ENCODE data around the gene ACYP2.

ACYP2 gene

GRCh38 chr2:54239427-54239826, 124.0 kb downstream of the ACYP2 start:
- Histone ChIP-seq H3K9me3 (ENCODE audit: control insufficient read depth, low read length) (no peaks in the 10 kb centered on the region), H3K36me3 (ENCODE audit: control insufficient read depth, insufficient read depth, low read length) (no peaks in the 10 kb centered on the region), H3K27me3 (replicated peaks; ENCODE audit: control insufficient read depth, insufficient read depth, low read length, poor library complexity, severe bottlenecking) (no peaks in the 10 kb centered on the region), H3K27ac (ENCODE audit: insufficient read depth, low read length, poor library complexity, severe bottlenecking) (no peak overlapping the region), H3K4me1 (ENCODE audit: control insufficient read depth, insufficient read depth, low read length, poor library complexity, severe bottlenecking) (no peaks in the 10 kb centered on the region), H3K4me3 (ENCODE audit: insufficient read depth, low read depth, low read length, poor library complexity, severe bottlenecking) (no peak overlapping the region)
- DNase-seq = no peak

- H3K4me3 ChIP-seq (ENCODE audit: insufficient read depth, low read depth, low read length, poor library complexity, severe bottlenecking) = no peak overlapping the region
- H3K4me1 ChIP-seq (ENCODE audit: control insufficient read depth, insufficient read depth, low read length, poor library complexity, severe bottlenecking) = no peaks in the 10 kb centered on the region
- no peaks in the 10 kb centered on the region for H3K9me3 ChIP-seq (ENCODE audit: control insufficient read depth, low read length)
- H3K27ac ChIP-seq (ENCODE audit: insufficient read depth, low read length, poor library complexity, severe bottlenecking) = no peak overlapping the region
- H3K36me3 ChIP-seq (ENCODE audit: control insufficient read depth, insufficient read depth, low read length) = no peaks in the 10 kb centered on the region
- DNase-seq = no peak
- H3K27me3 ChIP-seq (replicated peaks; ENCODE audit: control insufficient read depth, insufficient read depth, low read length, poor library complexity, severe bottlenecking) = no peaks in the 10 kb centered on the region
Measured at GRCh38 chr2:54240515-54241469, 125.4 kb downstream of the ACYP2 start.

- Histone ChIP-seq H3K27me3 (replicated peaks; ENCODE audit: control insufficient read depth, insufficient read depth, low read length, poor library complexity, severe bottlenecking) (no peaks in the 10 kb centered on the region), H3K9me3 (ENCODE audit: control insufficient read depth, low read length) (no peaks in the 10 kb centered on the region), H3K27ac (ENCODE audit: insufficient read depth, low read length, poor library complexity, severe bottlenecking) (no peak overlapping the region), H3K36me3 (ENCODE audit: control insufficient read depth, insufficient read depth, low read length) (no peaks in the 10 kb centered on the region), H3K4me3 (ENCODE audit: insufficient read depth, low read depth, low read length, poor library complexity, severe bottlenecking) (no peak overlapping the region), H3K4me1 (ENCODE audit: control insufficient read depth, insufficient read depth, low read length, poor library complexity, severe bottlenecking) (no peaks in the 10 kb centered on the region)
- DNase-seq = no peak
Measured at GRCh38 chr2:54247115-54247514, 131.7 kb downstream of the ACYP2 start.

GRCh38 chr2:54249629-54250028, 134.2 kb downstream of the ACYP2 start:
- Histone ChIP-seq H3K9me3 (ENCODE audit: control insufficient read depth, low read length) (no peaks in the 10 kb centered on the region), H3K4me3 (ENCODE audit: insufficient read depth, low read depth, low read length, poor library complexity, severe bottlenecking) (no peak overlapping the region), H3K27me3 (replicated peaks; ENCODE audit: control insufficient read depth, insufficient read depth, low read length, poor library complexity, severe bottlenecking) (no peaks in the 10 kb centered on the region), H3K27ac (ENCODE audit: insufficient read depth, low read length, poor library complexity, severe bottlenecking) (no peak overlapping the region), H3K4me1 (ENCODE audit: control insufficient read depth, insufficient read depth, low read length, poor library complexity, severe bottlenecking) (no peaks in the 10 kb centered on the region), H3K36me3 (ENCODE audit: control insufficient read depth, insufficient read depth, low read length) (no peaks in the 10 kb centered on the region)
- DNase-seq = no peak

GRCh38 chr2:54254180-54254579, 138.8 kb downstream of the ACYP2 start:
- Histone ChIP-seq H3K4me3 (ENCODE audit: insufficient read depth, low read depth, low read length, poor library complexity, severe bottlenecking) (no peak overlapping the region), H3K9me3 (ENCODE audit: control insufficient read depth, low read length) (no peaks in the 10 kb centered on the region)

DNA sequence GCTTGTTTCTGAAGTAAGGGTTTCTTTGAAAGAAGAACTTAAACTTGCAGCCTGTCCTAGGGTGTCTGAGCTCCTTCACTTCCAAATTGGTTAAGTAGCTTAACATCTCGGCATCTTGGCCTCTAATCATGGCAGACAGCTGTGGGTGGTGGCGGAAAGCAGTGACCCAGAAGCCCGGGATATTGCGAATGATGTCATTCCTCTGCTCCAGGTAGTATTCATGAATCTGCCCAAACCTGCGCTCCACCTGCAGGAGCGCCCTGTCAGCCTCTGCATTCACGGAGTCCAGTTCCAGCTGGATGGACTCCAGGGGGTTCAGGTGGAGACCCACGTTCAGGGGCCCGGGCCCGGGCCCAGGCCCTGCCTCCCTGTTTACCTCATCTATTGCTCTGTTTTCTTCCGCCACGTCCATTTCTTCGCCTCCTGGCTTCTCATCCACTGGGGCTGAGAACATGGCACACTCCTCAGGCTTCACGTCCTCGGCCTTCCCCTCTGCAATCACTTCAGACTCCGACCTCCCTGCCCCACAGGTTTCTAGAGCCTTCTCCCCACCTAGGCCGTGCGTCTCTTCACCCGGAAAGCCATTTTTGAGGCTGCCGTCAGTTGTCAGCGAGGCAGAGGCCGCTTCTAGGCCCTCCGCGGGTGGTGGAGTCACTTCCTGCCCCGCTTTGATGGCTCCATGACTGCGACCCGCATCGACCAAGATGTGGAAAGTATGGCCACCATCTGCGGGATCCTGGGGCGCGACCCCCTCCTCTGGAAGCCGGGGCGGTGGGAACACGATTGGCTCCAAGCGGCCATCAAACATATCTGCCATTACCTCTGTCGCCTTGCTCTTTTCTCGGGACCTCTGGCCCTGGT, 140.0 kb downstream of the ACYP2 start:
- no peaks in the 10 kb centered on the region for H3K4me1 ChIP-seq (ENCODE audit: control insufficient read depth, insufficient read depth, low read length, poor library complexity, severe bottlenecking)
- no peaks in the 10 kb centered on the region for H3K36me3 ChIP-seq (ENCODE audit: control insufficient read depth, insufficient read depth, low read length)
- H3K4me3 ChIP-seq (ENCODE audit: insufficient read depth, low read depth, low read length, poor library complexity, severe bottlenecking) = no peak overlapping the region
- no peaks in the 10 kb centered on the region for H3K9me3 ChIP-seq (ENCODE audit: control insufficient read depth, low read length)
- no peak for DNase-seq
- H3K27ac ChIP-seq (ENCODE audit: insufficient read depth, low read length, poor library complexity, severe bottlenecking) = no peak overlapping the region
- no peaks in the 10 kb centered on the region for H3K27me3 ChIP-seq (replicated peaks; ENCODE audit: control insufficient read depth, insufficient read depth, low read length, poor library complexity, severe bottlenecking)

More at GRCh38 chr2:54254180-54254579, 138.8 kb downstream of the ACYP2 start:
- no peak overlapping the region for H3K27ac ChIP-seq (ENCODE audit: insufficient read depth, low read length, poor library complexity, severe bottlenecking)
- no peaks in the 10 kb centered on the region for H3K4me1 ChIP-seq (ENCODE audit: control insufficient read depth, insufficient read depth, low read length, poor library complexity, severe bottlenecking)
- no peaks in the 10 kb centered on the region for H3K36me3 ChIP-seq (ENCODE audit: control insufficient read depth, insufficient read depth, low read length)
- no peaks in the 10 kb centered on the region for H3K27me3 ChIP-seq (replicated peaks; ENCODE audit: control insufficient read depth, insufficient read depth, low read length, poor library complexity, severe bottlenecking)
- DNase-seq = no peak

DNA sequence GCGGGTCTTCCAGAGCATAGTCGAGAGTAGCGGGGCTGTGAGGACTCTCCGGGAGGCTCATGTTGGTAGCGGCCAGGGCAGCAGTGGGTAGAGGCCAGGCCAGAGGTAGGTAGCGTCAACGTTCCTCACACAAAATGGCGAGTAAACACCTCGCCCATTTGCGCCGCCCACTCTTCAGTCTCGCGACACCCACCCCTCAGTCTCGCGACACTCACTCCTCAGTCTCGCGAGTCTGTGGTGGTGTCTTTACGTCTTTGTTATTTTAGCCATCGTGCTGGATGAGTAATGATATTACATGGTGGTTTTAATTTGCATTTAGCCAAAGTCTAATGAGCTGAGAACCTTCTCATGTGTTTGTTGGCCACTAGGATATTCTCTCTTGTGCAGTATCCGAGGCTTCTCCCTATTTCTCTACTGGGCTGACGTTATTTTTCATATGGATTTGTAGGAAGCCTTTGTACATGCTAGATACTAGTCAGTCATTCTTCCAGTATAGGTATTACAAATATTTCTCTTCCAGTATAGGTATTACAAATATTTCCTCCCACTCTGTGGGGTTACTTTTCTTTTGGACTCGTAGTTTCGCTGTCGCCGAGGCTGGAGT, 140.8 kb downstream of the ACYP2 start, which contains the start of gene TSPYL6:
Gene TSPYL6 (minus strand): TSS at position 139 of the 604 bp plus-strand sequence. CDS start 78 bp downstream, at position 61.
- Histone ChIP-seq H3K36me3 (ENCODE audit: control insufficient read depth, insufficient read depth, low read length) (no peaks in the 10 kb centered on the region), H3K27ac (ENCODE audit: insufficient read depth, low read length, poor library complexity, severe bottlenecking) (no peak within 1 kb of the TSS), H3K27me3 (replicated peaks; ENCODE audit: control insufficient read depth, insufficient read depth, low read length, poor library complexity, severe bottlenecking) (no peaks in the 10 kb centered on the region), H3K4me3 (ENCODE audit: insufficient read depth, low read depth, low read length, poor library complexity, severe bottlenecking) (no peak within 1 kb of the TSS), H3K9me3 (ENCODE audit: control insufficient read depth, low read length) (no peaks in the 10 kb centered on the region), H3K4me1 (ENCODE audit: control insufficient read depth, insufficient read depth, low read length, poor library complexity, severe bottlenecking) (no peaks in the 10 kb centered on the region)
- no peak for DNase-seq

- H3K9me3 ChIP-seq (ENCODE audit: control insufficient read depth, low read length) = no peaks in the 10 kb centered on the region
Measured at GRCh38 chr2:54258166-54258565, 142.8 kb downstream of the ACYP2 start.

GRCh38 chr2:54259413-54260240, 144.2 kb downstream of the ACYP2 start:
- no peaks in the 10 kb centered on the region for H3K9me3 ChIP-seq (ENCODE audit: control insufficient read depth, low read length)
- no peak for DNase-seq
- H3K27me3 ChIP-seq (replicated peaks; ENCODE audit: control insufficient read depth, insufficient read depth, low read length, poor library complexity, severe bottlenecking) = no peaks in the 10 kb centered on the region
- no peak overlapping the region for H3K4me3 ChIP-seq (ENCODE audit: insufficient read depth, low read depth, low read length, poor library complexity, severe bottlenecking)
- no peaks in the 10 kb centered on the region for H3K4me1 ChIP-seq (ENCODE audit: control insufficient read depth, insufficient read depth, low read length, poor library complexity, severe bottlenecking)
- no peak overlapping the region for H3K27ac ChIP-seq (ENCODE audit: insufficient read depth, low read length, poor library complexity, severe bottlenecking)
- no peaks in the 10 kb centered on the region for H3K36me3 ChIP-seq (ENCODE audit: control insufficient read depth, insufficient read depth, low read length)

More at GRCh38 chr2:54258166-54258565, 142.8 kb downstream of the ACYP2 start:
- no peak overlapping the region for H3K4me3 ChIP-seq (ENCODE audit: insufficient read depth, low read depth, low read length, poor library complexity, severe bottlenecking)
- H3K27ac ChIP-seq (ENCODE audit: insufficient read depth, low read length, poor library complexity, severe bottlenecking) = no peak overlapping the region
- no peak for DNase-seq
- no peaks in the 10 kb centered on the region for H3K27me3 ChIP-seq (replicated peaks; ENCODE audit: control insufficient read depth, insufficient read depth, low read length, poor library complexity, severe bottlenecking)
- H3K4me1 ChIP-seq (ENCODE audit: control insufficient read depth, insufficient read depth, low read length, poor library complexity, severe bottlenecking) = no peaks in the 10 kb centered on the region
- H3K36me3 ChIP-seq (ENCODE audit: control insufficient read depth, insufficient read depth, low read length) = no peaks in the 10 kb centered on the region
